ENCODE results near the gene PALLD.
A peak's percentile ranks its signal among the peaks of the same experiment; 100 is the strongest.
"Not testable (repeated sequence)": the region's sequence is repeated elsewhere in the genome, so short reads cannot be mapped to it uniquely, and the experiment has no call there.

PALLD gene

GRCh38 chr4:168491563-168491962, 5.3 kb upstream of the PALLD start:
- DNase-seq (ENCODE audit: low read depth, low spot score): no peak

DNA sequence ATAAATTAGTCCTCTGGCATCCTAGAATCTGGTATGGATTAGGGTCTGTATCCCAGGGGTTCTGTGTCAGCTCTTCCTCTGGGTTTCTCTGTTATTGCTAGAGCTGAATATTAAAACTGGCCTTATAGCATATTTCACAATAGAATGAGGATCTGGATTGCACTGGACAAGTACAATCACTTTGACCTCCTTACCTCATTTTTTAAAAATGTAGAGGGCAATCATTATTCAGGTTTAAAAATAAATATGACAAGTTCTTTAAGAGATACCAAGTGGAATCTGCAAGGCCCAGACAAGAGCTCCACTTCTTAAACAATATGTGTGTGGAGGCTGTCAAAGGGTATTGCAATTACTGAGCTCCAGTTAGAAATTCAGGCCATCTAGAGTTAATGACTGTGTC, 1.4 kb downstream of the PALLD start:
- DNase-seq (ENCODE audit: low read depth, low spot score): no peak

- no peak for DNase-seq (ENCODE audit: low read depth, low spot score)
Measured at GRCh38 chr4:168499241-168499640, 2.4 kb downstream of the PALLD start.

GRCh38 chr4:168501407-168501806, 4.6 kb downstream of the PALLD start:
- DNase-seq (ENCODE audit: low read depth, low spot score): no peak

GRCh38 chr4:168502861-168503260, 6.0 kb downstream of the PALLD start:
- DNase-seq (ENCODE audit: low read depth, low spot score): no peak

DNA sequence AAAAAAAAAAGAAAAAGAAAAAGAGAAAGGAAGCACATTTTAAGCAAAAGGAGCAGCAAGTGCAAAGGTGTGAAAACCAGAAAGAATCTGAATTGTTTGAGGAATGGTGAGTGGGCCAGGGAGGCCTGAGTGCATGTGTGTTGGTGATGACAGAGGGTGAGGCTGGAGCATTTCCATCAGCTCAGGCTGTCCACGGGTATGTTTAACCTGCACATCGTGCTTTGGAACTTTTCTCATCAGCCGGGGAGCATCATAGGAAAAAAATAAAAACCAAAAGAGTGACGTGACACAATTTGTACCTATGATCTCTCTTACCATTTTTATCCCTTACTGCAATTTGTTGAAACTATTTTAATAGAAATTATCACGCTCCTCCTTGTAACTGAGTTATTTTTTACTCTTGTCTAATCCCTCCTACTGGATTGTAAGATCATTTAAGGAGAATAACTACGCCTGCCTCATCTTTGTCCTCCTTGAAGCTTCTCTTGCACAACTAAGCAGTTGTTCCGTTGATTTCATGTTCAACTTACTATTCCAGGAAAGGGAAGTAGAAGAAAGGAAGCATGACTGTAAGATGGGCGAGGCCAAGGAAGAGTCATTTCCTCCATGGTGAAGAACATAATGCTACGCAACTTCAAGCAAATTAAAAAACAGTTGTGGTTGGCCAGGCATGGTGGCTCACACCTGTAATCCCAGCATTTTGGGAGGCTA, 7.0 kb downstream of the PALLD start:
- DNase-seq (ENCODE audit: low read depth, low spot score): no peak

- DNase-seq (ENCODE audit: low read depth, low spot score): no peak
Measured at GRCh38 chr4:168504526-168504925, 7.7 kb downstream of the PALLD start.

DNA sequence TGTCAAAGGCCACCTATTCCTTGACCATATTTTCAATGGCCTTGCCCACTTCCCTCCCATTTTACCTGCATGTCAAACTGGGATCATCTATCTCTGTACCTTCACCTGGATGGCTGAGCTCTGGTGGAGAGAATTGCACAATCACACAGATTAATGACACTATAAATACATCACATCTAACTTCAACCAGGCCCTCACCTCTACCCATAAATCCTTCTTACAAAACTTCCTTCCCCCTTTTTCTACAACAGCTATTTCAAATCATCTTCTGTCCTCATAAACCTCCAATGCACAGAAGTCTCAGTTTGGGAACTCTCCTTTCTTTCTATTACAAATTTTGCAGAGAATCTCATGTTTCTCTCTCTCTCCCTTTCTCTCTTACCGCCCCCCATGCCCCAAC, 9.2 kb downstream of the PALLD start:
- DNase-seq (ENCODE audit: low read depth, low spot score): no peak

DNA sequence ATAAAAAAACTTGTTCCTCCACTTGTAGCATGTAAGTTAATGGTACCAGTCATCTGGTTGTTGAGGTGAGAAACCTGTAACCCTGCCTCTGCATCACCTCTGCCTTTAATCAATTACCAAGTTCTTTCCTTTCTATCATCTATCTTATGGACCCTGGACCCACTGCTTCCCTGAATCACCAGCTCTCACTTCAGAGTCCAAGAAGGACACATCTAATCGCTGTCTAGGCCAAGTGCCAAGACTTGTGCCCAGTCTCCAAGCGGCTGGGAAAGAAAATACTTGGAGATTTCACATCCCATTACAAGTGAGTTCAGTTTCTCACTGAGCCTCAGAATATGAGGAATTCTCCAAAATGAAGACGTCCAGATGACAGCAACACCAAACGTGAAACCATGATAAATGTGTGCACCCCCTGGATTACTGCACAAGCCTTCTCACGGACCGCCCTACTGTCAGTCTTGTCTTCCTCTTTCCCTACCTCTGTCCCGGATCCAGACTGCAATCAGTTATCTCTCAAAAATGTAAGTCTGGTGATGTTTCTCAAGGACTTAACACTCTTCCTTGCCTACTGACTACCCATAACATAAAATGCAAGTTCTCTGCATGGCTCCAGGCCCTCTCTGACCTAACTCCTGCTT, 10.4 kb downstream of the PALLD start:
- no peak for DNase-seq (ENCODE audit: low read depth, low spot score)

- DNase-seq (ENCODE audit: low read depth, low spot score): no peak
Measured at GRCh38 chr4:168508683-168509082, 11.8 kb downstream of the PALLD start.

DNA sequence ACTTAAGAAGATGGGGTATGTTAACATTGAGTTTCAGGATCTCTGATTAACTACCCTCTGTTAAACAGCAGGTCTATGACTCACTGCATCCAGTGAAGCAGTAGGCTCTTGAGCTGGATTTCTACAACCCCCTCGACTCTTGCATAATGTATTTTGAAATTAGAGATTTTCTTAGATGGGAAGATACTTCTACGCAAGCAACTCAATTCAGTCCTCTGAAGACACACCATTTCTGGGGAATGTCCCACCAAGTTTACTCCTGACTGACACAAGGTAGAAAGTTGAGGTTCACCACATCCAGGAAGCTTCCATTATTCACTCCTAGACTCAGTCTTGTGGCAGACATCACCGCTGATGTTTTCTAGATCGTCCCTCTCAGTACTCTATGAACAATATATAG, 12.9 kb downstream of the PALLD start:
- no peak for DNase-seq (ENCODE audit: low read depth, low spot score)

DNA sequence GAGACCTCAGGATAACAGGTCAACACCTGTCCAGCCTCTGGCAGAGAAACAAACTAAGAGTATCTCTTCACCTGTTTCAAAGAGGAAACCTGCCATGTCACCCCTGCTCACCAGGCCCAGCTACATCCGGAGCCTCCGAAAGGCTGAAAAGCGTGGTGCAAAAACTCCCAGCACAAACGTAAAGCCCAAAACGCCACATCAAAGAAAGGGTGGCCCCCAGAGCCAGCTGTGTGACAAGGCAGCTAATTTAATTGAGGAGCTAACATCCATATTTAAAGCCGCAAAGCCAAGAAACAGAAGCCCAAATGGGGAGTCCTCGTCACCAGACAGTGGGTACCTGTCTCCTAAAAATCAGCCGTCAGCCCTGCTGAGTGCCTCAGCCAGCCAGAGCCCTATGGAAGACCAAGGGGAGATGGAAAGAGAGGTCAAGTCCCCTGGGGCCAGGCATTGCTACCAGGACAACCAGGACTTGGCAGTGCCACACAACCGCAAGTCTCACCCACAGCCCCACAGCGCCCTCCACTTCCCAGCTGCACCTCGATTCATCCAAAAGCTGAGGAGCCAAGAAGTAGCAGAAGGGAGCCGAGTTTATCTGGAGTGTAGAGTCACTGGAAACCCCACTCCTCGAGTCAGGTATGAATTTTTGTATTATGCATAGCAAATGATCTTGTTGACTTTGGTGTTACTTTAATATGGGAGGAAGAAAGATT, 15.1 kb downstream of the PALLD start:
- peak; percentile 25 for DNase-seq (ENCODE audit: low read depth, low spot score)

- not testable (repeated sequence) for DNase-seq (ENCODE audit: low read depth, low spot score)
Measured at GRCh38 chr4:168513826-168514225, 17.0 kb downstream of the PALLD start.

DNA sequence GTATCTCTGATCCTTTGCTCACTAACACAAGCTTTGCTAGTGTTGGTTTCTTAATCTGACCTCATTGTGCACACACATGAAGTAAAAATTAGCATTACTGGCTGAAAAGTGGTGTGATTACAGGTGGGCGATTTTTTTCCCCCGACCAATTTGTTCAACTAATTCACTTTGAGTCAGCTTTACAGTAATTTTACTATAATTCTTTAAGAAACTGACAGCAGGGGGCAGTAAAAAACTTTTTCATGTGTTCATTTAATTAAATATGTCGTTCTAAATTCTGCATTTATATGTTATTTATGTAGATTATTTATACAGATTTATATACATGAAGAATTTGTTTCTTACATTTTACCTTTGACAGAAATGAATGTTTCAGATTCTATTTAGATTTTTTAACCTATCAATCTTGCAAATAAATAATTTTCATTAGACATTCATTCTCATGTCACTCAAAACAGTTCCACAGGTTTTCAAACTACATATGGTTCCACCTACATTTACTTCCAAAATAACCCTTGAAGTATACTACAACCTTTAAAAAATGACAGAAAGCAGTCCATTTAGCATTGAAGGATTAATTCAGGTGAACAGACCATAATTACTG, 17.5 kb downstream of the PALLD start:
- no peak for DNase-seq (ENCODE audit: low read depth, low spot score)

DNA sequence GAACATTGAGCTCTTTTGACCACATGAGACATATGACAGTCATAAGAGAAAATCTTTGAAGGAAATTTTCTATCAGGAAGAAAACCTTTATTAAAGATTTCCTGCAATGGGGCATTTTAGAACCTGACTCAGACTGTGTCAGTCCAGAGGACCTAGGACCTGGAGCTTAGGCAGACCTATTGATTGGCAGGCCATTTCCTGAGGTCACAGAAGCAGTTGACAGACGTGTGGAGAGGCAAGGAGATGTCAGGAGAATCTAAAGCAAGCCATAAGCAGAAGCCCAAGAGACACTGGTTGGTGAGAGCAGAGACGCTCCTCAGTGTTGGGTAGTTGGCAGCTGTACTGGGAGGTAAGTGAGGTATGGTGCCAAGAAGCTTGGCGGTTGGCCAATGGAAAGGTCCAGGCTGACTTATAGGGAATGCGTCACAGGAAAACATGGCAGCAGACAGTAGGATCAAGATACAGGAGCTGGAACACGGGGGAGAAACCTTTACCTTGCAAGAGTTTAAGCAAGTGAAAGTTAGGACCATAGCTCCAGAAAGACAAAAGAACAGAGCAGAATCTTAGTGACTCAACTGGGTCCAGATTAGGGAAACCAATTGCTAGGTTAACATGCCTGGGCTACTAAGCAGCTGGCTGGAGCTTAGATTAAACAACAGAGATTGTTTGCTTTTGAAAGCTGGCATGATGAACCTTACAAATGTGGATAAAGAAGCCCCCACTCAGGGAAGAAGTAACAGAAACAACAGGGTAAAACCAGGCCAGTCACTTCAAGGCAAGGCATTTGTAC, 18.6 kb downstream of the PALLD start:
- DNase-seq (ENCODE audit: low read depth, low spot score): no peak

DNA sequence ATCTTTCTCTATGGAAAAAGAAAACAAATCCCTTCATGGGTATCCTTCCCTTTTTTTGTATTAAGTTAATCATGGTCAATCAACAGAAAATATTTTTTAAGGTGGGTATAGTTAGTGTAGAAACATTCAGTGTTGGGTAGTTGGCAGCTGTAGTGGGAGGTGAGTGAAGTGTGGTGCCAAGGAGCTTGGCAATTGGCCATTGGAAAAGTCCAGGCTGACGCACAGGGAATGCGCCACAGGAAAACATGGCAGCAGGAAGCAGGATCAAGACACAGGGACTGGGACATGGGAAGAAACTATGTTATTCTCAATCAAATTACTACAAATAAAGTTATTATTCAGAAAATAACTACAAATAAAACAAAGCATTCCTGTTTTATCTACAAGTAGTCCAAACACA, 20.0 kb downstream of the PALLD start:
- DNase-seq (ENCODE audit: low read depth, low spot score): no peak

DNA sequence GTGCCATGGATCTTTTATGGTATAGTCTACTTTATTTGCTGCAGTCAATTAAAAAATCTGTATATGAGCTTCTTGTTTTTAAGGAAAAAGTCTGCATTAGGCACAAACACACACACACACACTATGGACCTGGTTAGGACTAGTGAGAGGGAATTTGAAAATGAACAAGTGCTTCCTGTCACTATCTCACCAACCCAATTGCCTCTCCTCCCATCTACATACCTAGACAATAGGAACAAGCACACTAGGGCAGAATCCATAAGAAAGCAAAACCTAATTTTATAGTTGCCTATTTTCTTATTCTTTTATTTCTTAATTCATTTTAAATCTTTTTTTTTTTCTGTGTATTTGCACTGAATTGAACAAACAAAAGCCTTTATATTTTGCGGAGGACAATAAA, 22.7 kb downstream of the PALLD start:
- DNase-seq (ENCODE audit: low read depth, low spot score): no peak

DNA sequence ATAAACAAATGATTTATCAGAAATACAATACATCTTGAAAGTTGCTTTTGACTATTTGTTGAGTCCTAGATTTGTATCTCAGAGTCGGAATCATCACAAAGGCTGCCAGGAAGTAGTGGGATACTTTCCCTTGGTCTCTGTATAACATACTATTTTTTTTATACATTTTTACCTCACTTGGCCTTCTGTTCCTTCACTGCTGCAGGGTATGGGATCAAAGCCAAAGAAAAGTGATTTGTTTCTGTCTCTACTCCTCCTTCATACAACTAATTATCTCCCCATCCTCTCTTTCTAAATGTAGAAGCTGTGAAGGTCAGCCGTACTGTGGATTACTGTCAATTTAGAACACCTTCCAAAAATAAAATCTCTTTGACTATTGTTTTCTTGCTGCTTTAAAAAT, 24.9 kb downstream of the PALLD start:
- no peak for DNase-seq (ENCODE audit: low read depth, low spot score)

DNA sequence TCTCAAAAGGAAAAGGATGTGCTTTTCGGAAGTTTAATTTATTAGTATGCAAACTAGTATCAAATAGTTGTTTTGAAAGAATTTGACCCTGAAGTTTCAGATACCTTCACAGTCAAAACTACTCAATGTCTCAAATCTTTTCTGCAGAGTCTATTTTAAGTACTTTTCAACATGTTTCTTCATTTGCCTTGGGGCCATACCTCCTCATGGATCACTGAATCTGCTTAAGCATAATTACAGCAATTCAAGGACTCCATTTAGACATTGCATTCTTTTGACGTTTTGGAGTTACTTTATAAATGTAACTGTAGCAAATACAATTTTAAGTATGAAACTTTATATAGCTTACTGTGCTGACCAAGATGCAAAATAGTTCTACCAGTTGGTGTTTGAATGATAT, 25.5 kb downstream of the PALLD start:
- DNase-seq (ENCODE audit: low read depth, low spot score): no peak

DNA sequence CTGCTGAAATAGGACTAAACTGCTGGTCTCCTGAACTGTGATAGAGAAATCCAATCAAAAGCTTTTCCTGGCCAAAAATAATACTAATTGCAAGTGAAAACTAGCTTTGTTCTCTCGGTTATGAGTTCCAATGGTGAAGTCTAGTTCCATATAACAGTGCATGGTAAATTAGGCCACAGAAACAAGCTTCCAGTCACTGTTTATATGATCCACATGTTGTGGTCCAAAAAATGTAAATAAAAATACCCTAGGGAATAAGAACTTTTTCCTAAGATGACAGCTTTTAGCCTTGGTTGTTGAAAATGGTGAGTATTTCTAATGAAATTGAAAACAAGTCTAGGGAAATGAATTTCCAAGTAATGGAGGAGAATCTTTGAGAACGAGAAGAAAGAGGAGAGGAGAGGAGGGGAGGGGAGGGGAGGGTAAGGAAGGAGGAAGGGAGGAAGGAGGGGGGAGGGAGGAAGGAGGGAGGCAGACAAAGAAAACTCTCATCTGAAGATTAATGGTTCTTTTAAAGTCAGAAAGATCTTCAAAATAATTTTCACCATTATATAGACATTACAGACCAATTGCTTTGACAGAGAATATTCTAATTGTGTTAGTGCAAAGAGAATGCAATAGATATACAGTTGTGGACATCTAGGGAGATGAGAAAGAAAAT, 26.1 kb downstream of the PALLD start:
- no peak for DNase-seq (ENCODE audit: low read depth, low spot score)

DNA sequence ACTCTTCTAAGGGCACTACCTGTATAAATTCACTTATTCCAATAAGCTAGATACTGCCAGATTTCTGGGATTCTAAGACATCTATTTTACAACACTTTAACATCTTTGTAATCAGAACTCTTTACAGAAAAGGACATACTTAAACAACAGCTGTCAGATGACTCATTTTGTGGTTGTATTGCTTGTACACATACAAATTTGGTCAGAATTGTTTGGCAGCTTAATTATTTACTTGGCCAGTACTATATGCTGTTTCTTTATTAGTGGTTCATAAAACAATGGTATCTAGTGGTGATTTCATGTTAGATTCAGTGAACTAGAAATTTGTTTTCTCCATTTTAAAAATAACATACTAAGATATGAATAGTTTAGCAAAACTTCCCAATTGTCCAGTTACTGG, 27.2 kb downstream of the PALLD start:
- DNase-seq (ENCODE audit: low read depth, low spot score): no peak

Data from activated naive CD8-positive, alpha-beta T cell treated with anti-CD3 and anti-CD28 coated beads, Interleukin-2, amount 50 U/mL, for 16 hours (primary cell).